Uterus (tissue), 4 donors: ENCODE results near the gene ACR. TPM values are rescaled to one million over a fixed set of nuclear protein-coding genes. Genes with fewer than 3 reads are reported as not detected.
"Not testable (repeated sequence)": the region's sequence is repeated elsewhere in the genome, so short reads cannot be mapped to it uniquely, and the experiment has no call there.

Experiments
- DNase-seq, 2 donors: peaks; one replicate each; pipeline ENCODE4 v3.0.0-alpha.2; 2019 to 2020
- H3K27ac ChIP-seq, 2 donors: fragments of 200-600 bp; sonication (generic); 1 replicate in 1 of 2; 2 replicates in 1 of 2; pipeline ENCODE4 v1.5.1; 2016 to 2018
- H3K27me3 ChIP-seq, 2 donors: fragments of 200-600 bp; sonication (generic); one replicate each; pipeline ENCODE4 v1.5.1; 2018 to 2019; ENCODE audit warnings: control low read depth in 1 of 2
- H3K36me3 ChIP-seq, 2 donors: fragments of 200-600 bp; sonication (generic); one replicate each; pipeline ENCODE4 v1.5.1; 2019; ENCODE audit warnings: control low read depth in 1 of 2
- H3K4me1 ChIP-seq, 2 donors: fragments of 200-600 bp; sonication (generic); one replicate each; pipeline ENCODE4 v1.5.1; 2018 to 2019; ENCODE audit warnings: control low read depth in 1 of 2
- H3K4me3 ChIP-seq, 2 donors: fragments of 200-600 bp; sonication (generic); 1 replicate in 1 of 2; 2 replicates in 1 of 2; pipeline ENCODE4 v1.5.1; 2018 to 2019; ENCODE audit warnings: mild to moderate bottlenecking in 1 of 2
- H3K9me3 ChIP-seq, 2 donors: fragments of 200-600 bp; sonication (generic); one replicate each; pipeline ENCODE4 v1.5.1; 2019; ENCODE audit warnings: control low read depth in 1 of 2
- CTCF ChIP-seq, 4 experiments: fragments of 200-600 bp in 2 of 4; fragments of 450-650 bp in 2 of 4; sonication (generic) in 2 of 4; IDR thresholded peaks; one replicate each; pipeline ENCODE4 v1.5.1; 2016 to 2019; ENCODE audit warnings: antibody characterized with exemption in 4 of 4, mild to moderate bottlenecking in 2 of 4, moderate library complexity in 1 of 4
- intact Hi-C: fragments of 100-400 bp; cut with DNase I; formaldehyde crosslinking; loops from one replicate; pipeline ENCODE4 v1.15.1; 2023; ENCODE audit warnings: low total_unique reads
- total RNA-seq, 4 donors: library from RNA; depleted of rRNA in 3 of 4; stranded (reverse); fragments of >200 nt in 3 of 4; gene quantifications; one replicate each; pipeline versions ENCODE4 v1.1.0 to v1.2.4, GENCODE V29; 2014 to 2023
- donor health status: DM: yes; HTN: yes; CAD: no.

Gene ACR
- total RNA-seq, 4 donors from 2014 or later: 0.35 to 7.9 TPM; not detected in 2

DNA sequence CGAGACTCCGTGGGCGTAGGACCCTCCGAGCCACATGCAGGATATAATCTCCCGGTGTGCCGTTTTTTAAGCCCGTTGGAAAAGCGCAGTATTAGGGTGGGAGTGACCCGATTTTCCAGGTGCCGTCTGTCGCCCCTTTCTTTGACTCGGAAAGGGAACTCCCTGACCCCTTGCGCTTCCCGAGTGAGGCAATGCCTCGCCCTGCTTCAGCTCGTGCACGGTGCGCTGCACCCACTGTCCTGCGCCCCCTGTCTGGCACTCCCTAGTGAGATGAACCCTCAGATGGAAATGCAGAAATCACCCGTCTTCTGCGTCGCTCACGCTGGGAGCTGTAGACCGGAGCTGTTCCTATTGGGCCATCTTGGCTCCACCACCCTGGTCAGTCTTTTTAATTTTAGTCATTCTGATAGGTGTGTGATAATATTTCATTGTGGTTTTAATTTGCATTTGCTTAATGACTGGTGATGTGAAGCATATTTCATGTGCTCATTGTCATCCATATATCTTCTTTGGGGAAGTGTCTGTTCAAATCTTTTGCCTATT is 19.0 kb downstream of the ACR start:
- H3K36me3 ChIP-seq, intact Hi-C loops, H3K9me3 ChIP-seq, H3K4me1 ChIP-seq, H3K27me3 ChIP-seq: not testable (repeated sequence)
- TF ChIP-seq CTCF (IDR thresholded peaks at IDR 0.05): peak; percentile 29 to 47 (median 37)
- H3K27ac ChIP-seq: peak overlapping the region; percentile 14 to 46
- peak; percentile 37 to 42 for DNase-seq
- H3K4me3 ChIP-seq: peak overlapping the region; percentile 40 to 46

GRCh38 chr22:50759597-50760341 is 21.8 kb downstream of the ACR start:
- H3K9me3 ChIP-seq, H3K36me3 ChIP-seq, H3K4me1 ChIP-seq, H3K27ac ChIP-seq, DNase-seq, H3K4me3 ChIP-seq, intact Hi-C loops, H3K27me3 ChIP-seq: not testable (repeated sequence)

DNA sequence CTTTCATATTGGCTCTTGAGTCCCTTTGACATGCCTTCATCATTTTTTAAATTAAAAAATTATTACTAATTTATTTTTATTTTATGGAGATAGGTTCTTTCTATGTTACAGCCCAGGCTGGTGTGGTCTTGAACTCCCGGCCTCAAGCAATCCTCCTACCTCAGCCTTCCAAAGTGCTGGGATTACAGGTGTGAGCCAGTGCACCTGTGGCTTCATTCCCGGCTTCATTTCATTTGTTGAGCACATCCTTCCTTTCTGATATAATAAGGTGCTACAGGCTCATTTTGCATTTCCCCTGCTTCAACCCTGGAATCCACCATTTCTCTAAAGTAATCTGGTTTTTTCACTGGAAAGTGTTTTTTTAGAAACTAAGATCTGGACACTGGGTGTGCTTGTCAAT is 23.8 kb downstream of the ACR start:
- H3K4me1 ChIP-seq, H3K27me3 ChIP-seq, DNase-seq, H3K27ac ChIP-seq, H3K9me3 ChIP-seq, H3K4me3 ChIP-seq, H3K36me3 ChIP-seq, intact Hi-C loops: not testable (repeated sequence)

DNA sequence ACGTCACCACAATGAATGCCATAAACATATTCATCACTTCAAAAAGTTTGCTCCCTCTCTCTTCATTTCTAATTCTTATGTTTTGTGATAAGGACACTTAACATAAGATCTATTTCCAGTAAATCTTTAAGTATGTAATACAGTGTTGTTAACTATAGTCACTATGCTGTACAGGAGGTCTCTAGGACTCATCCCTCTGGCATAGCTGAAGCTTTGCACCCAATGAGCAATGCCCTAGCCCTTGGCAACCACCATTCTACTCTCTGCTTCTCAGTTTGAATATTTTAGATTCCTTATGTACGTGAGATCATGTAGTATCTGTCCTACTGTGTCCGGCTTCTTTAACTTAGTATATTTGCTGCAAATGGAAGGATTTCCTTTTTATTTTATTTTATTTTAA is 26.3 kb downstream of the ACR start:
- intact Hi-C loops, H3K27ac ChIP-seq, H3K4me1 ChIP-seq, H3K4me3 ChIP-seq, H3K9me3 ChIP-seq, H3K36me3 ChIP-seq, DNase-seq, H3K27me3 ChIP-seq: not testable (repeated sequence)

GRCh38 chr22:50775132-50775531 is 37.1 kb downstream of the ACR start:
- H3K4me1 ChIP-seq, H3K4me3 ChIP-seq: not testable (repeated sequence)

DNA sequence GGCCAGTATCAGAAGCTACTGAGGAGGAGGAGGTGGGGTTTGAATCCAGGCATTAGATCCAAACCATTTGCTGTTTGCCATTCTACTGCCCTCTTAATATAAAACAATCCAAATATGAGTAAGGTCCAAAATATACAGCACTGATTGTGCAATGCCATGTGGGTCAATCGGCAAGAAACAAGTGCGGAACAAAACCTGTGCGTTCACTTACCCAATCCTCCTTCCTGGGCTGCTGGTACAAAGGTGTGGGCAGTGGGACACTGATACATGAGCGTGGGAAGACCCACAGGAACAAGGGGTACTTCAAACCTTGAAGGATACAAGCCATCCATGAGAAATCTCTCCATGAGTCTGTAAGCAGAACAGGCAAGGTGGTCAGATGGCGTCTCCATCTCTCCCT is 39.6 kb downstream of the ACR start:
- H3K4me1 ChIP-seq, DNase-seq, H3K36me3 ChIP-seq, H3K4me3 ChIP-seq, H3K9me3 ChIP-seq, intact Hi-C loops, H3K27me3 ChIP-seq, H3K27ac ChIP-seq: not testable (repeated sequence)

More at GRCh38 chr22:50775132-50775531, 37.1 kb downstream of the ACR start:
- DNase-seq, H3K27me3 ChIP-seq, H3K27ac ChIP-seq, intact Hi-C loops, H3K9me3 ChIP-seq, H3K36me3 ChIP-seq: not testable (repeated sequence)
- peak in 2 of 4 experiments; percentile 25 to 27 for TF ChIP-seq CTCF (IDR thresholded peaks at IDR 0.05)

DNA sequence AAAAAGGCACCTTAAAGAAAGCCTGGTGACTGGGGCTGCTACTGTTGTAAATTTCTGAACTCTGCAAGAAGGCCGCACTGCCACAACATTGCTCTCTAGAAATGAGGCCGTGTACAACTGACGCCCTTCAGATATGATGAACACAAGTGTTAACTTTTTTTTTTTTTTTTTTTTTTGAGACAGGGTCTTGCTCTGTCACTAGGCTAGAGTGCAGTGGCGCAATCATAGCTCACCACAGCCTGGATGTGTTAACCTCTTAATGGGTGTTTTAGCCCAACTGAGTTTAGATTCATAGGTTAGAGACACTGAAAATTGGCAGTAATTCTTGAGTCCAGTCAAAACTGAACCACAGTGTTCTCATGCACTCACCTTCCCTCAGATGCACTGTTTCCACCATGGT is 42.2 kb downstream of the ACR start:
- H3K36me3 ChIP-seq, intact Hi-C loops, H3K9me3 ChIP-seq, H3K4me3 ChIP-seq, H3K27ac ChIP-seq, H3K27me3 ChIP-seq, H3K4me1 ChIP-seq, DNase-seq: not testable (repeated sequence)

DNA sequence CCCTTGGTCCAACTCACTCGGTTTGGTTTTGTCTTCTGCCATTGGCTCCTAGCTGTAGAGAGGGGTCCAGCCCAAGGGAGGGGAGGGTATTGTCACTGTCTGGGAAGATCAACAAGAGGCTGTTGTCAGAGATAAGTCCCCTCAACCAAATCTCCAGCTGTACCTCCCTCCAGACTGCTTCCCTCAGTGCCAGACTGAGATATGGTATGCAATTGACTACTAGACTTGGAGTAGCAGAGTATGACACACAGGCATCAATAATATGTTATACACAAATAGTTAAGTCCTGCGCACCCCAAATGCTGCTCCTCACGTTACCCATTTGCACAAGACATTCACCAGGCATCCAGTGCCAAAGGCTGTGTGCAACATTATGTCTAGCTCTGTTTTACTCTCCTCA is 44.2 kb downstream of the ACR start:
- intact Hi-C loops: not testable (repeated sequence)

More for the DNA sequence above, 44.2 kb downstream of the ACR start:
- not testable (repeated sequence) for H3K27me3 ChIP-seq, H3K27ac ChIP-seq, DNase-seq, H3K9me3 ChIP-seq, H3K4me3 ChIP-seq, H3K36me3 ChIP-seq, H3K4me1 ChIP-seq
